HG02798 (cell line): ENCODE data around the gene POU2AF1.

Experiments
- ATAC-seq: cut with Tn5 transposase; IDR thresholded peaks from one replicate; pipeline ENCODE4 v1.9.1; 2021; ENCODE audit warnings: mild to moderate bottlenecking; ENCODE audit not compliant: unreplicated experiment, poor library complexity

POU2AF1 gene

DNA sequence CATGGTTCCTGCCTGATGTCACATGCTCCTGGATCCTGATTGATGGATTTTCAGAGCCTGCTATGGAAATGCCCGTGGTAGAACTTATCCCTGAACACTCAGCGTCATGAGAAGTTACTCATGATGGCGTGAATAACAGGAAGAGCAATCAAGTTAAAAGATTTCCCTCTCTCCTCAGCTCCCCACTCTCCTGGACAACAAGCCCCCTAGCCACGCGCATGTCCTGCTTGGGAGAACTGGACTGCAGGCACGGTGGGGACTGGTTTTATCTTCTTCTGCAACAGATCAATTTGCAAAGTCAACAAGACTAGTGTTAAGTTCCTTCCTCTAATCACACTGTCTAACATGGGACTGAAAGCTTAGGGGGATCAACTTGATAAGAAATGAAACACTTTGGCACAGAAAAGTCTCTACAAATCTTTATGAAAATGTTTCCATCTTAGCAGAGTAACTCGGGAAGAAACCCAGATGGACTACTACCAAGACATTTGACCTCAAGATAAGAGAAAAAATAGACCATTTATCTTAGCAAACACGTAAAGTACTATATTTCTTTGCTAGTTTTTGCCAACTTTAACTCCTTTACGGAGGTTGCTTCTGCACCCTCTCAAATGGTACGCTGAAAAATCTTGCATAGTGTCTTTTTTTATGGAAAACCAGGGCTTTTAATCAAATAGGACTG lies 27.6 kb downstream of the POU2AF1 start:
- no peak for ATAC-seq

- no peak for ATAC-seq
These were observed 28.3 kb downstream of the POU2AF1 start for GRCh38 chr11:111350811-111351210.

DNA sequence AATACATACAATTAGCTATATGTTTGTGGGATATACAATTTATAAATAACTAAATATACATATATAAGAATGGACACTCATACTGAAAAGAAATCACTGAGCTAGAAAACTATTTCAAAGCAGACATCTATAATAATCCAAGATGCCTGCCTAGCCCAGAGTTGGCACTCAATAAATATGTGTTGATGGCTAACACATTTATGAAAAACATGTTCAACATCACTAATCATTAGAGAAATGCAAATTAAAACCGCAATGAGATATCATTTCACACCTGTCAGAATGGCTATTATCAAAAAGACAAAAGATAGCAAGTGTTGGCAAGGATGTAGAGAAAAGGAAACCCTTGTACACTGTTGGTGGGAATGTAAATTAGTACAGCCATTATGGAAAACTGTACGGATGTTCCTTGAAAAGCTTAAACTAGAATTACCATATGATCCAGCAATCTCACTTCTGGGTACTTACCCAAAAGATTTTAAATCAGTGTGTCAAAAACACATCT lies 29.8 kb downstream of the POU2AF1 start:
- ATAC-seq: no peak

DNA sequence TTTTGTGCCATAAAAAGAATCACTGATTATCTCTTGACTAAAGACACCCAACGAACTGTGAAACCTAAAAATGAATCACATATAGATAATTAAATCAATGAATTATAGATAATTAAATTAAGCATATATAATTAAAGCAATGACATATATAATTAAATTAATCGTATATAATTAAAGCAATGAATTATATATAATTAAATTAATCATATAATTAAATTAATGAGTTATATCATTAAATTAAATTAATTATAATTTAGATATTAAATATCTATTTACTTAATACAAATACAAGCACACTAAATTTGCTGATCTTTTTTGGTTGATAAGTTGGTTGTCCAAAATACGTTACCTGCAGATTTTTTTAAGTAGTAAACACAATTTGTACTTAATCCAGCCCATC lies 30.9 kb downstream of the POU2AF1 start:
- ATAC-seq: no peak

DNA sequence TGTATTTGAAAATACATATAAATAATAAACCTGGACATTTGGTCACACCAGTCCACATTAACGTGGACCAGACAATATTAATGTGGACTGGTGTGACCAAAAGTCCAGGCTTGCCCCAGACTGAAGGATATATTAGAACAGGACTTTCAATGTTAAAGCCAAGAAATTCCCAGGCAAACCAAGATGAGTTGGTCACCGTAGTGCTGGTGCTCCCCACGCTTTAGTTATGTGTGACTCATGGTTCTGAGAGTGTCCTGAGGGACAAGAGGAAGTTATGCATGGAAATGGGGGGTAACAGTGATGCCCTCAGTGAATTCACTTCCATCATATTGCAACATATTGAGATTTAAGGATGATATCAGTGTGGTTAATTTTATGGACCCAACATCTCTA lies 31.4 kb downstream of the POU2AF1 start:
- no peak for ATAC-seq

- peak; percentile 1 for ATAC-seq
These were observed 31.9 kb downstream of the POU2AF1 start for GRCh38 chr11:111347002-111347722.

- ATAC-seq: no peak
These were observed 35.0 kb downstream of the POU2AF1 start for GRCh38 chr11:111344032-111344431.

- ATAC-seq: no peak
These were observed 36.7 kb downstream of the POU2AF1 start for GRCh38 chr11:111342329-111342728.

DNA sequence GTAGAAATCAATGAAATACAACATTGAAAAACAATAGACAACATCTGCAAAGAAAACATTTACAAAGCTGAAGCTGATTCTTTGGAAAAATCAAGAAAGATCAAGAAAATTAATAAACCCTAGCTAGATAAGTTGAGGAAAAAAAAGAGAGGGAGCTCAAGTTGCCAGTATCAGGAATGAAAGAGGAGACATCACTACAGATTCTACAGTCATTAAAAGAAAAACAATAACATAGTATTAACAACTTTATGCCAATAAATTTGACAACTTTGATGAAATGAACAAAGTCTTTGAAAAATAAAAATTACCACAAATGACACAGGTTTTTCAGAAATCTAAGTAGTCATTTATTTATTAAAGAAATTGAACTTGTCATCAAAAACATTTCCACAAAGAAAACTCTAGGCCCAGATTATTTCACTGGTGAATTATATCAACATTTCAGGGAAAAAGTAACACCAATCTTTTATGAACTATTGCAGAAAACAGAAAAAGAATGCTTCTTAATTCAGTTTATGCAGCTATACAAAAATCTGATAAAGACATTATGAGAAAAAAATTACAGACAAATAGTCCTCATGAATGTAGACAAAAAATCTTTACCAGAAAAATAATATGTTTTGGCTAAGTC lies 39.2 kb downstream of the POU2AF1 start:
- ATAC-seq: no peak

- ATAC-seq: no peak
These were observed 42.4 kb downstream of the POU2AF1 start for GRCh38 chr11:111336582-111337256.

GRCh38 chr11:111336062-111336461 lies 43.0 kb downstream of the POU2AF1 start:
- ATAC-seq: no peak

DNA sequence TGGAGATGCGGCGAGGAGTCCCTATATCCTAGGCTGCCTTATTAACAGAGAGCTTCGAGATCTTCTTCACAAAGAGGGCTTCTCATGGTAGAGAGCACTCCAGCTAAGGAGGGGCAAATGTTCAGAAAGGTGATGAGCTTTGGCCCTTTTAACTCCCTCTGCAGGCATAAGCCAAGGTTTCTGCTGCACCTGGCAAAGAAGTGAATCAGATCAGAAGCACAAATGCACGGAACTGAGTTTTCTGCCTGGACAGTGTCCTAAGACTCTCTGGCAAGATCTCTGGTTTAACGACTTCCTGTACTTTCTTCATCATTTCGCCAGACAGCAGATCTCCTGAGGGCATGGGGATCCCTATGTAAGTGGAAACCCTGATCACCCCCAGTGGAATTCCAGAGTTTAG lies 43.5 kb downstream of the POU2AF1 start:
- no peak for ATAC-seq

GRCh38 chr11:111334532-111335502 lies 44.3 kb downstream of the POU2AF1 start:
- ATAC-seq: no peak

DNA sequence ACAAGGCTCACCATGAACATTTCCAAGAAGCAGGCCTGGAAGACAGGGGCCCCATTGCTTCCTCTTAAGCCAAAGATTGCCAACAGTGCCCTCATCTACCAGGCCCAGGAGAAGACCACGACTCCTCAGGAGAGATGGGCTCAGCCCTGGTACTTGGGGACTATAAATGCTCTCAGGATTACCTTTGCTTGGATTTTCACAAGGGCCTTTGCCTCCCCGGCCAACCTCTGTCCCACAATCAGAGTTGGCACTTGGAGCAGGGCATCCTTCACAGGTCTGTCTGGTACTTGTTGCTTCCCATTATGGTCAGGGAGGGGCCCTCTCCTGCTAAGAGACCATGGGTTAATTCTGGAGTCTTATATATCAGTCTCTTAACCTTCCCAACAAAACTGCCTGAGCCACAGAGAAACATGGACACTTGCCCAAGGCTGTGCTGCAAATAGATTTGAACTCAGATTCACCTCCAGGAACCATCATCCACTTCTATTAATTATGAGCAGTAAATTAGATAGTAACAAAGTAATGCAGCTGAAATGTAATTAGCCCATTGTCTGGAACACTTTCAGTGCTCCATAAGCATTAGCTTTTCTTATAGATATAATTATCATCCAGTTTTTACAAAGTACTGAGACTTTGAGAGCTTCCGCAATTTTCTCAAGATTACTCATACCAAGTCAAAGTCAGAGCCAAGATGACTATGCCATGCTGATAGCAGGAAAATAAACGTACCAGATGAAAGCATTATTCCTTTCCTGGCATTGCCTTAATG lies 47.2 kb downstream of the POU2AF1 start:
- ATAC-seq: no peak

- no peak for ATAC-seq
These were observed 48.7 kb downstream of the POU2AF1 start for GRCh38 chr11:111330234-111330893.

DNA sequence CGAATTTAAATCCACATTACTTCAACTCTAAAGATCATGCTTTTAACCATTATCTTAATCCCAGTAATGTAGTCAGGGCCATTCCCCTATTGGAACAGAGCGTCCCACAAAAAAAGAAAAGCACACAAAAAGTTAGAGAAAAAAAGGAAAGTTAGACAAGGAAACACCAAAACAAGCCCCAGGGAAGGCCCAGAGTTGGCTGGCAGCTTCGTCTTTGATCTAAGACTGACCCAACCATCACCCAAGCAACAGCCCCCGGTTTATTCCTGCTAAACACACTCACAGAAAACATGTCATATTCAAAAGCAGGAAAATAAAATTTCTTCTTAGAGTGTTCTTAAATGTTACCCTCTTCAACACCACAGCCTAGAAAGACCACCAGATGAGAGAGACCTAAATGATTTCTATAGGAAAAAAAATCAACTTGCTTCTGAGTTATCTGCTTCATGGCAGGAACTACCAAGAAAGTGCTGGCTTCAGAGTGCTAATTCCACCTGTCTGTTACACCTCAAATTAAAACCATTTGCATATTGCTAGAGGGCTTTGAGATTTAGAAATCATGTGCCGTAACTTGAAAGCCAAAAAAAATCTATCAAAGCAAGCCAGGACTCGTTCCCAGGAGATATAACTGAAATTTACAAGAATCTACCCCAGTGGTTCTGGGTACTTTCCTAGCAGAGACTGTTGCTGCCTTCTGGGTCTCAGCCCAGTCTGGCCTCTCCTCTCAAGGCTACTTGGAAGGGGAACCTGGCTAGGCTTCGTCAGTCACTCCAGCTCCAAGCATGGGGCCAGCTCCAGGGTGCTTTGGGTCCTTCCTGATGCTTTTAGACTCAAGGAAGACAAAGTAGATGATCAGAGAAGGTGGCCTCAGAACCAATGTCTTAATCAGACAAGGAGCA lies 49.5 kb downstream of the POU2AF1 start:
- no peak for ATAC-seq

DNA sequence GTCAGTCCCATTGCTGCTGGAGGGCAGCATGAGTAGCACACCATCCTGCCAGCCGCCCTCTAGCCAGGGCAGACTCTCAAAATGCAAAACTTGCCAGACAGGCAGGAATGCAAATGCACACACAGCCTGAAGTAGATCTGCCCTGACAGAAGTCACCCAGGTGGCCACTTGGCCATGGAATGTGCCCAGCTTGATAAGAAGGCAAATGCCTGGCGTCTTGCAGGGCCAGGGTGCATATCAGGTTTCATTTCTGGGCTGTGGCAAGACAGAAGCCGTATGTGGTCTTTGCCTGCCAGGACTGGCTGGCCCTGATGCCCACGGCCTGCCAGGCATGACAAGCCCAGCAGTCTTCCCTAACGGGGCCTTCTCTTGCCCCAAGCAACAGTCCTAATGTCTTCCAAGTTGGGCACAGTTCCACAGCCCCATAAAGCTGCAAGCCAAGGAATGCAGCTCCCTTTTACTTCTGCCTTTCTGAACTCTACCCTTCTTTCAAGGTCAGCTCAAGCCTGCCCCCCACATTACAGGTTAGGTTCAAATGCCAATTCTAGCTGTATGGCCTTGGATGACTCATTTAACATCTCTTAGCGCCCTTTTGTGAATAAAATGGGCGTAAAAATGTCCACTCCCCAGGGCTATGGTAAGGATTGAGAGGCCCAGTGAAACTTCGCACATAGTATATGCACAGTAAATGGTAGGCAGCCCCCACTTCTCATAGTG lies 51.0 kb downstream of the POU2AF1 start:
- no peak for ATAC-seq
